ENCODE measurements around the gene PDE5A. TPM values are rescaled to one million over a fixed set of nuclear protein-coding genes. Genes with fewer than 3 reads are reported as not detected.
"Not testable (repeated sequence)": the region's sequence is repeated elsewhere in the genome, so short reads cannot be mapped to it uniquely, and the experiment has no call there.

PDE5A gene
- total and polyA plus RNA-seq, 10 of the 15 experiments (the other 5 are each of a cell fraction or from before 2014, with no cell fraction given): under 0.01 to 3.9 (median 0.26) TPM; not detected in 1

- no peak overlapping the region for H3K4me3 ChIP-seq
- no peak overlapping the region for H3K4me2 ChIP-seq (ENCODE audit: control insufficient read depth, insufficient read depth)
- H3K27me3 ChIP-seq (replicated peaks in 1 of 2; ENCODE audit: control insufficient read depth in 2 of 2, insufficient read depth in 2 of 2, low read length in 1 of 2): no peaks in the 10 kb centered on the region
- DNase-seq (ENCODE audit: low read depth, low spot score) (no peak), FAIRE-seq (no peak), ATAC-seq (no peak)
- no peaks in the 10 kb centered on the region for H3K4me1 ChIP-seq (ENCODE audit: control insufficient read depth, insufficient read depth, low read length)
- BruUV-seq (replicated peaks): no TSS peak
- no peaks in the 10 kb centered on the region for H3K79me2 ChIP-seq (ENCODE audit: control insufficient read depth, insufficient read depth, low read length)
- in situ Hi-C loops (cut with MboI) (no loop called here), intact Hi-C loops (cut with micrococcal nuclease; ENCODE audit: unreplicated experiment) (no loop called here)
- no peak overlapping the region for H3K27ac ChIP-seq (ENCODE audit: control insufficient read depth, insufficient read depth)
- ChIA-PET CTCF (no interaction called here), POLR2A (no interaction called here), RAD21 (ENCODE audit: unreplicated experiment) (no interaction called here), SMC1A (ENCODE audit: uncharacterized antibody, unreplicated experiment) (no interaction called here)
- no peaks in the 10 kb centered on the region for H3K9me3 ChIP-seq (replicated peaks; ENCODE audit: control insufficient read depth, insufficient read depth, low read length)
- TF ChIP-seq E4F1 (IDR thresholded peaks at IDR 0.05; ENCODE audit: borderline replicate concordance, partially characterized antibody) (no peak), POLR2A (IDR thresholded peaks at IDR 0.05; ENCODE audit: low read depth, low read length) (no peak), BMI1 (IDR thresholded peaks at IDR 0.05; ENCODE audit: borderline replicate concordance) (no peak), ATF2 (IDR thresholded peaks at IDR 0.05; ENCODE audit: low read length) (no peak), NRF1 (conservative IDR thresholded peaks at IDR 0.05; ENCODE audit: low read depth, low read length) (no peak), MXI1 (IDR thresholded peaks at IDR 0.05; ENCODE audit: low read depth, low read length) (no peak), FOXM1 (IDR thresholded peaks at IDR 0.05; ENCODE audit: low read depth, low read length) (no peak), PBX3 (IDR thresholded peaks at IDR 0.05; ENCODE audit: insufficient replicate concordance, low read depth, low read length) (no peak), SUZ12 (IDR thresholded peaks at IDR 0.05; ENCODE audit: unreplicated experiment) (no peak)
- H4K20me1 ChIP-seq (ENCODE audit: control insufficient read depth, insufficient read depth): no peaks in the 10 kb centered on the region
- 0% methylated on average over 1 of the region's 1 CpG for WGBS (ENCODE audit: insufficient coverage, insufficient replicate concordance, low lambda C conversion rate, missing lambda C conversion rate)
- H2AFZ ChIP-seq (ENCODE audit: control insufficient read depth, low read depth, low read length): no peak overlapping the region
- no peak overlapping the region for H3K9ac ChIP-seq (ENCODE audit: control insufficient read depth, insufficient read depth, low read length)
- no peaks in the 10 kb centered on the region for H3K36me3 ChIP-seq (ENCODE audit: control insufficient read depth in 2 of 2, insufficient read depth in 2 of 2, low read length in 1 of 2)
These were observed 9.8 kb upstream of the PDE5A start for GRCh38 chr4:119638359-119638758.

GRCh38 chr4:119636851-119637250 is 8.2 kb upstream of the PDE5A start:
- H3K27me3 ChIP-seq (replicated peaks in 1 of 2; ENCODE audit: control insufficient read depth in 2 of 2, insufficient read depth in 2 of 2, low read length in 1 of 2); intact Hi-C loops (cut with micrococcal nuclease; ENCODE audit: unreplicated experiment); H3K4me2 ChIP-seq (ENCODE audit: control insufficient read depth, insufficient read depth); BruUV-seq (replicated peaks); H2AFZ ChIP-seq (ENCODE audit: control insufficient read depth, low read depth, low read length); H3K9ac ChIP-seq (ENCODE audit: control insufficient read depth, insufficient read depth, low read length); ATAC-seq; H3K36me3 ChIP-seq (ENCODE audit: control insufficient read depth in 2 of 2, insufficient read depth in 2 of 2, low read length in 1 of 2); H3K27ac ChIP-seq (ENCODE audit: control insufficient read depth, insufficient read depth); DNase-seq (ENCODE audit: low read depth, low spot score); H3K9me3 ChIP-seq (replicated peaks; ENCODE audit: control insufficient read depth, insufficient read depth, low read length); FAIRE-seq; H4K20me1 ChIP-seq (ENCODE audit: control insufficient read depth, insufficient read depth); H3K4me1 ChIP-seq (ENCODE audit: control insufficient read depth, insufficient read depth, low read length); in situ Hi-C loops (cut with MboI); H3K79me2 ChIP-seq (ENCODE audit: control insufficient read depth, insufficient read depth, low read length); H3K4me3 ChIP-seq: not testable (repeated sequence)
- ChIA-PET POLR2A (interaction anchor here (0.6 to 0.8 kb wide), 2 partner anchors 27 to 182 kb away, joined by 3 read pairs; no protein-coding TSS in a partner anchor), RAD21 (ENCODE audit: unreplicated experiment) (interaction anchor here (1.2 kb wide), 1 partner anchor 17 kb away, joined by 4 read pairs; no protein-coding TSS in a partner anchor), SMC1A (ENCODE audit: uncharacterized antibody, unreplicated experiment) (interaction anchor here (0.6 to 1.2 kb wide), 2 partner anchors 68 to 420 kb away, joined by 3 read pairs; no protein-coding TSS in a partner anchor), CTCF (interaction anchor here (1.0 kb wide), 1 partner anchor 9 kb away, joined by 5 read pairs; the partner anchor contains the start of gene PDE5A)

All from GM12878 (cell line).